D341Med (cell line): ENCODE results near the gene PKNOX2.

Source experiments
- DNase-seq: peaks from one replicate; pipeline ENCODE4 v3.0.0; 2012; ENCODE audit warnings: low spot score

The PKNOX2 gene

GRCh38 chr11:125313271-125314219, 149.0 kb downstream of the PKNOX2 start:
- no peak for DNase-seq

- DNase-seq: no peak
These were observed 149.9 kb downstream of the PKNOX2 start for GRCh38 chr11:125314276-125315078.

- no peak for DNase-seq
These were observed 150.7 kb downstream of the PKNOX2 start for GRCh38 chr11:125315079-125315740.

- DNase-seq: no peak
These were observed 152.9 kb downstream of the PKNOX2 start for GRCh38 chr11:125317416-125317815.

GRCh38 chr11:125319649-125320048, 155.1 kb downstream of the PKNOX2 start:
- DNase-seq: no peak

- no peak for DNase-seq
These were observed 156.0 kb downstream of the PKNOX2 start for GRCh38 chr11:125320347-125321076.

- no peak for DNase-seq
These were observed 157.7 kb downstream of the PKNOX2 start for GRCh38 chr11:125322289-125322688.

- no peak for DNase-seq
These were observed 160.6 kb downstream of the PKNOX2 start for GRCh38 chr11:125325196-125325595.

GRCh38 chr11:125326126-125326525, 161.6 kb downstream of the PKNOX2 start:
- no peak for DNase-seq

GRCh38 chr11:125327518-125328224, 163.1 kb downstream of the PKNOX2 start:
- no peak for DNase-seq

GRCh38 chr11:125328225-125328580, 163.7 kb downstream of the PKNOX2 start:
- no peak for DNase-seq

- DNase-seq: no peak
These were observed 165.2 kb downstream of the PKNOX2 start for GRCh38 chr11:125329786-125330185.

- no peak for DNase-seq
These were observed 166.1 kb downstream of the PKNOX2 start for GRCh38 chr11:125330462-125331325.

GRCh38 chr11:125331357-125332035, 166.9 kb downstream of the PKNOX2 start:
- no peak for DNase-seq

GRCh38 chr11:125332821-125333220, 168.3 kb downstream of the PKNOX2 start:
- no peak for DNase-seq

- DNase-seq: no peak
These were observed 169.0 kb downstream of the PKNOX2 start for GRCh38 chr11:125333354-125334073.

- DNase-seq: no peak
These were observed 170.6 kb downstream of the PKNOX2 start for GRCh38 chr11:125335106-125335505.

GRCh38 chr11:125337836-125338834, 173.6 kb downstream of the PKNOX2 start:
- DNase-seq: no peak
